BLaER1 (cell line): ENCODE data around the gene GCDH.
"Not testable (repeated sequence)": the region's sequence is repeated elsewhere in the genome, so short reads cannot be mapped to it uniquely, and the experiment has no call there.

Source experiments
- H3K27ac ChIP-seq: shearing (Covaris generic); formaldehyde crosslinking; 2 replicates; pipeline ENCODE4 v1.8.1; 2022
- H3K27me3 ChIP-seq: shearing (Covaris generic); formaldehyde crosslinking; 2 replicates; pipeline ENCODE4 v1.8.1; 2022
- H3K36me3 ChIP-seq: shearing (Covaris generic); formaldehyde crosslinking; 2 replicates; pipeline ENCODE4 v1.8.1; 2022
- H3K4me1 ChIP-seq: shearing (Covaris generic); formaldehyde crosslinking; 2 replicates; pipeline ENCODE4 v1.8.1; 2022
- H3K4me2 ChIP-seq: shearing (Covaris generic); formaldehyde crosslinking; 2 replicates; pipeline ENCODE4 v1.8.1; 2022
- H3K4me3 ChIP-seq: shearing (Covaris generic); formaldehyde crosslinking; 2 replicates; pipeline ENCODE4 v1.8.1; 2022
- H3K9ac ChIP-seq: shearing (Covaris generic); formaldehyde crosslinking; 2 replicates; pipeline ENCODE4 v1.8.1; 2022
- H3K9me3 ChIP-seq: shearing (Covaris generic); formaldehyde crosslinking; 2 replicates; pipeline ENCODE4 v1.8.1; 2022
- H4K20me1 ChIP-seq: shearing (Covaris generic); formaldehyde crosslinking; 2 replicates; pipeline ENCODE4 v1.8.1; 2022
- Cebpa-rat ChIP-seq: shearing (Covaris generic); IDR thresholded peaks from 2 replicates; pipeline ENCODE4 v1.8.1; 2022

The GCDH gene

GRCh38 chr19:12885749-12886650, 5.0 kb upstream of the GCDH start:
- H3K36me3 ChIP-seq = no peaks in the 10 kb centered on the region
- peaks cover 19% of the 10 kb centered on the region for H3K4me1 ChIP-seq
- H3K9ac ChIP-seq = no peak overlapping the region

GRCh38 chr19:12886651-12886968, 4.3 kb upstream of the GCDH start:
- no peak overlapping the region for H3K9ac ChIP-seq
- H3K4me3 ChIP-seq = no peak overlapping the region
- H4K20me1 ChIP-seq = peaks cover 6% of the 10 kb centered on the region
- no peak overlapping the region for H3K4me2 ChIP-seq
- H3K9me3 ChIP-seq = peaks cover 22% of the 10 kb centered on the region
- H3K27me3 ChIP-seq = peaks cover 42% of the 10 kb centered on the region
- TF ChIP-seq Cebpa-rat = no peak
- no peak overlapping the region for H3K27ac ChIP-seq
- no peaks in the 10 kb centered on the region for H3K36me3 ChIP-seq
- H3K4me1 ChIP-seq = peaks cover 21% of the 10 kb centered on the region

More at GRCh38 chr19:12885749-12886650, 5.0 kb upstream of the GCDH start:
- H3K4me3 ChIP-seq = no peak overlapping the region
- no peak overlapping the region for H3K27ac ChIP-seq
- H4K20me1 ChIP-seq = no peaks in the 10 kb centered on the region
- H3K9me3 ChIP-seq = peaks cover 22% of the 10 kb centered on the region
- TF ChIP-seq Cebpa-rat = no peak
- H3K27me3 ChIP-seq = peaks cover 42% of the 10 kb centered on the region
- no peak overlapping the region for H3K4me2 ChIP-seq

GRCh38 chr19:12886969-12887747, 3.8 kb upstream of the GCDH start, which contains the start of gene KLF1:
Gene KLF1 (minus strand): TSS chr19:12887201. CDS start chr19:12887140, 61 bp downstream.
- H3K9me3 ChIP-seq = peaks cover 22% of the 10 kb centered on the region
- no peak within 1 kb of the TSS for H3K27ac ChIP-seq
- H3K36me3 ChIP-seq = no peaks in the 10 kb centered on the region
- no peak within 1 kb of the TSS for H3K4me3 ChIP-seq
- peaks cover 11% of the 10 kb centered on the region for H4K20me1 ChIP-seq
- no peak within 1 kb of the TSS for H3K9ac ChIP-seq
- H3K4me1 ChIP-seq = peaks cover 21% of the 10 kb centered on the region
- H3K27me3 ChIP-seq = peaks cover 42% of the 10 kb centered on the region
- no peak for TF ChIP-seq Cebpa-rat
- H3K4me2 ChIP-seq = no peak within 1 kb of the TSS

GRCh38 chr19:12888006-12888603, 2.9 kb upstream of the GCDH start:
- H3K27ac ChIP-seq = no peak overlapping the region
- H3K27me3 ChIP-seq = peaks cover 42% of the 10 kb centered on the region
- H3K4me2 ChIP-seq = no peak overlapping the region
- no peak for TF ChIP-seq Cebpa-rat
- H4K20me1 ChIP-seq = peaks cover 12% of the 10 kb centered on the region
- peaks cover 22% of the 10 kb centered on the region for H3K9me3 ChIP-seq
- peaks cover 26% of the 10 kb centered on the region for H3K4me1 ChIP-seq
- peaks cover 6% of the 10 kb centered on the region for H3K36me3 ChIP-seq
- H3K9ac ChIP-seq = no peak overlapping the region
- H3K4me3 ChIP-seq = no peak overlapping the region

GRCh38 chr19:12890299-12890786, 617 bp upstream of the GCDH start:
- Histone ChIP-seq H3K9ac (peak overlapping the region; percentile 66; the same call in 1 of the 2 replicates), H3K27me3 (peaks cover 25% of the 10 kb centered on the region), H3K4me2 (peak overlapping the region; percentile 88), H3K4me1 (peaks cover 26% of the 10 kb centered on the region), H4K20me1 (peaks cover 12% of the 10 kb centered on the region), H3K36me3 (peaks cover 28% of the 10 kb centered on the region), H3K27ac (peak overlapping the region; percentile 28; the same call in 1 of the 2 replicates), H3K4me3 (peak overlapping the region; percentile 93)
- H3K9me3 ChIP-seq = not testable (repeated sequence)

GRCh38 chr19:12891553-12892021, 627 bp downstream of the GCDH start:
- Histone ChIP-seq H4K20me1 (peaks cover 12% of the 10 kb centered on the region), H3K4me1 (peaks cover 26% of the 10 kb centered on the region), H3K9me3 (no peaks in the 10 kb centered on the region), H3K9ac (peak overlapping the region; percentile 82), H3K4me3 (peak overlapping the region; percentile 93), H3K27ac (peak overlapping the region; percentile 69), H3K4me2 (peak overlapping the region; percentile 99), H3K36me3 (peaks cover 41% of the 10 kb centered on the region), H3K27me3 (peaks cover 12% of the 10 kb centered on the region)
- no peak for TF ChIP-seq Cebpa-rat

- no peaks in the 10 kb centered on the region for H3K9me3 ChIP-seq
- no peak overlapping the region for H3K4me2 ChIP-seq
- H3K9ac ChIP-seq = no peak overlapping the region
- peaks cover 26% of the 10 kb centered on the region for H3K4me1 ChIP-seq
- H3K36me3 ChIP-seq = peaks cover 61% of the 10 kb centered on the region
- H4K20me1 ChIP-seq = peaks cover 12% of the 10 kb centered on the region
- no peak overlapping the region for H3K27ac ChIP-seq
- no peaks in the 10 kb centered on the region for H3K27me3 ChIP-seq
- TF ChIP-seq Cebpa-rat = no peak
- no peak overlapping the region for H3K4me3 ChIP-seq
Measured at GRCh38 chr19:12893582-12893981, 2.6 kb downstream of the GCDH start.

GRCh38 chr19:12896460-12896859, 5.5 kb downstream of the GCDH start:
- H3K27me3 ChIP-seq = no peaks in the 10 kb centered on the region
- peaks cover 84% of the 10 kb centered on the region for H3K36me3 ChIP-seq
- no peak overlapping the region for H3K27ac ChIP-seq
- peaks cover 11% of the 10 kb centered on the region for H3K4me1 ChIP-seq
- no peaks in the 10 kb centered on the region for H3K9me3 ChIP-seq
- H4K20me1 ChIP-seq = peaks cover 8% of the 10 kb centered on the region
- H3K4me3 ChIP-seq = no peak overlapping the region
- TF ChIP-seq Cebpa-rat = no peak
- H3K9ac ChIP-seq = no peak overlapping the region
- no peak overlapping the region for H3K4me2 ChIP-seq

- H3K27me3 ChIP-seq = no peaks in the 10 kb centered on the region
- no peaks in the 10 kb centered on the region for H3K4me1 ChIP-seq
- 0 out of 2 replicates have a peak overlapping the region, but pooled peaks have one; percentile 28 for H3K9ac ChIP-seq
- H3K36me3 ChIP-seq = peaks cover 81% of the 10 kb centered on the region
- H3K9me3 ChIP-seq = no peaks in the 10 kb centered on the region
- TF ChIP-seq Cebpa-rat = no peak
- no peak overlapping the region for H3K4me2 ChIP-seq
- no peak overlapping the region for H3K4me3 ChIP-seq
- H4K20me1 ChIP-seq = no peaks in the 10 kb centered on the region
- no peak overlapping the region for H3K27ac ChIP-seq
Measured at GRCh38 chr19:12899891-12900518, 9.0 kb downstream of the GCDH start.
